T47D (cell line): ENCODE results near the gene BFAR.
"Not testable (repeated sequence)": the region's sequence is repeated elsewhere in the genome, so short reads cannot be mapped to it uniquely, and the experiment has no call there.

Experiments
- DNase-seq, 2 experiments: peaks; one replicate each; pipeline versions ENCODE4 v3.0.0 to v3.0.0-alpha.2; 2011 to 2012; ENCODE audit warnings: low read depth in 1 of 2, low spot score in 1 of 2
- JUND ChIP-seq: IDR thresholded peaks from 2 replicates; pipeline ENCODE4 v1.6.1; 2012; ENCODE audit warnings: low read depth
- in situ Hi-C: cut with HindIII; loops from 2 replicates; pipeline ENCODE4 v1.10.0; 2016; ENCODE audit warnings: low sequenced_read_pairs, low pct_unique_long_range_greater_than_20kb

Gene BFAR

DNA sequence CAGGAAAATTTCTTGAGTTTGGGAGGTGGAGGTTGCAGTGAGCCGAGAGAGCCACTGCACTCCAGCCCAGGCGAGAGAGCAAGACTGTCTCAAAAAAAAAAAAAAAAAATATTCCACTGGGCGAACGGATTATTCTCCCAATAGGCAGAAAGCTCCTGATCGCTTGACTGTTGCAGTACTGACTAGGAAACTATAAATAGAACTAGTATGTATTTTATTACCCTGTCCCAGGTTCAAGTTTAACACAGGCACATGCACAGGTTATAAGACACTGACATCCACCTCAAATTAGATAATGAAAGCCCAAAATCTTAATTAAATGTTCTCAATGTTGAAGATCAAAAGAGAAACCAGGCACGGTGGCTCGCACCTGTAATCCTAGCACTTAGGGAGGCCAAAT is 14.2 kb upstream of the BFAR start:
- DNase-seq: no peak
- in situ Hi-C loops: no loop called here
- TF ChIP-seq JUND: no peak

GRCh38 chr16:14627078-14627477 is 5.7 kb upstream of the BFAR start:
- TF ChIP-seq JUND: no peak
- in situ Hi-C loops: no loop called here
- no peak for DNase-seq

DNA sequence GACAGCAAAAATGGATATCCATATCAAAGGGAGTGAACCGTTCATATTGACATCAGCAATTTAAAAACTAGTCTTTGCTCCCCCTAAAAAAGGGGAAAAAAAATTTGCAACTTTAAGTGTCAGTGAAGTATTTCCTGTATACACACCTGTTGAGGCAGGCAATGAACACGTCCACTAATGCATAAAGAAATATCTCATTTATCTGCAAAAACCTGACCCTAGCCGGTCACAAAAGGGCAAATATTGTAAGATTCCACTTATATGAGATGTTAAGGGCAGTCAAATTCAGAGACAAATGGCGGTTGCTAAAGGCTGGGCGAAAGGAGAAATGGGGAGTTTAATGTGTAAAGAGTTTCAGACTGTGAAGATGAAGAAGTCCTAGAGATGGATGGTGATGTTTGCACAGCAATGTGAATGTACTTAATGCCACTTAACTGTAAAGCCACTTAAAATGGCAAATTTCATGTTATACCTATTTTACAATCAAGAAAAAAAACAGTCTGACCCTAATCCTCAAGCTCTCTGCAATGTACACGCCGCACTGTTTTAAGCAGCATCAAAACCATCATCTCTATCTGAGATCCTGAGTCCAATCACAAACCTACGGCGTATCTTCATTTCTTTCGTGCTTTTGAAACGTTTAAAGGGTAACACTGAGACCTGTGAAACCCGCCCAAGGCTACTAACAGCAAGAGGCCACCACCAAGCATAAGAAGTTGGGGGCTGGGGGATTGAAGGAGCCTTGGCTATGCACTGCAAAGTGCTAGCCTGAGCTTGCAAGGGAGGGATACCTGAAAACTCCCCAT is 3.7 kb upstream of the BFAR start:
- no peak for TF ChIP-seq JUND
- in situ Hi-C loops: no loop called here
- no peak for DNase-seq

DNA sequence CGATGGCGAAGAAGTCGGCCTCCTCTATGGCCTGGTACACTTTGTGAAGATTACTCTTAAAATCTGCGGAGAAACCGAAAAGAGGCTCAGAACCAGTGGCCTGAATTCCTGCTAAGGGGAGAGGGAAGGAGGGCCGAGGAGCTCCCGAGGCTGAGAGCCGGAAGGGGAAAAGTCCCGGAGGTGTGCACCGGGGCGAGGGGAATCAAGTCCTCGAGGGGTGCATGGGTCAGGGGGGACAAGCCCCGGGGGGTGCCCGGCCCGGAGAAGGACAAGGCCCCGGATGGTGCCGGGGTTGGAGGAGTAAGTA is 3.2 kb upstream of the BFAR start:
- DNase-seq: no peak
- in situ Hi-C loops: no loop called here
- no peak for TF ChIP-seq JUND

GRCh38 chr16:14629919-14630619 is 2.7 kb upstream of the BFAR start, which contains the start of gene PARN:
TSS of gene PARN (minus strand) at chr16:14630260. CDS start at chr16:14630125, 135 bp downstream.
- in situ Hi-C loops: no loop called here
- peak; percentile 92 to 97 for DNase-seq
- no peak for TF ChIP-seq JUND

GRCh38 chr16:14630620-14631330 is 2.0 kb upstream of the BFAR start:
- in situ Hi-C loops: not testable (repeated sequence)

GRCh38 chr16:14634389-14634725 is 1.6 kb downstream of the BFAR start:
- no peak for TF ChIP-seq JUND
- DNase-seq: no peak
- in situ Hi-C loops: no loop called here

More at GRCh38 chr16:14630620-14631330, 2.0 kb upstream of the BFAR start:
- not testable (repeated sequence) for DNase-seq

DNA sequence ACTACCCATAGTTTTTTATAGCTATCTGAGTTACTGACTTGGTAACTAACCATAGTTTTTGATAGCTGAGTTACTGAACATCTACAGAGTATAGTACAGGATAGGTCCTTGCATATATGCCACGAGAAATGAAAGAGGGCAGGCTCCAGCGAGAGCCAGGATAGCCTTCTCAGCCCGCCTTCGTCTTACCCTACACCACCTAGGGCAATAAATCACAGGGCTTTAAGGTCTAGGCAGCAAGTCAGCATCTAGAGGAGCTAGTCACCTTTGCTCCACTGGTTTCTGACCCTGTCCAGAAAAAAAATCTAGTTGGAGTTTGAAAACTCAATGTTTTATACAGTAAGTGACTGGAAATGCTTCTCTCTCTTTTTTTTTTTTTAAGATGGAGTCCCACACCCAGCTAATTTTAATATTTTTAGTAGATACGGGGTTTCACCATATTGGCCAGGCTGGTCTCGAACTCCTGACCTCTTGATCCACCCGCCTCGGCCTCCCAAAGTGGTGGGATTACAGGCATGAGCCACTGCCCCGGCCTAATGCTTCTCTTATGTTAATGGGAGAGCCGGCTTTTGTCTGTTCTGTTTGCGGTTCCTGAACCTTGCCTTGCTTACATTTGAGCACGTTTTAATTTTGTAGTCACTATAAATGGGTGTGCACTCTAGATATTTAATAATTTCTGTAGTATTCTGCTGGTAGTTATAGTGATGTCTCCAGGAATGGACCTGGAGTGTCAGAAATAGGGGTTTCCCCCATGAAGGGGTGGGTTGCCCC is 2.8 kb downstream of the BFAR start:
- no peak for TF ChIP-seq JUND
- in situ Hi-C loops: no loop called here
- no peak for DNase-seq

DNA sequence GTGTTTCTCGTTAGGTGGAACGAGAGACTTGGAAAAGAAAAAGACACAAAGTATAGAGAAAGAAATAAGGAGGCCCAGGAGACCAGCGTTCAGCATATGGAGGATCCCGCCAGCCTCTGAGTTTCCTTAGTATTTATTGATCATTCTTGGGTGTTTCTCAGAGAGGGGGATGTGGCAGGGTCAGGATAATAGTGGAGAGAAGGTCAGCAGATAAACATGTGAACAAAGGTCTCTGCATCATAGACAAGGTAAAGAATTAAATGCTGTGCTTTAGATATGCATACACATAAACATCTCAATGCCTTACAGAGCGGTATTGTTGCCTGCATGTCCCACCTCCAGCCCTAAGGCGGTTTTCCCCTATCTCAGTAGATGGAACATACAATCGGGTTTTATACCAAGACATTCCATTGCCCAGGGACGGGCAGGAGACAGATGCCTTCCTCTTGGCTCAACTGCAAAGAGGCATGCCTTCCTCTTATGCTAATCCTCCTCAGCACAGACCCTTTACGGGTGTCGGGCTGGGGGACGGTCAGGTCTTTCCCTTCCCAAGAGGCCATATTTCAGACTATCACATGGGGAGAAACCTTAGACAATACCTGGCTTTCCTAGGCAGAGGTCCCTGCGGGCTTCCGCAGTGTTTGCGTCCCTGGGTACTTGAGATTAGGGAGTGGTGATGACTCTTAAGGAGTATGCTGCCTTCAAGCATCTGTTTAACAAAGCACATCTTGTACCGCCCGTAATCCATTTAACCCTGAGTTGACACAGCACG is 3.6 kb downstream of the BFAR start:
- DNase-seq, in situ Hi-C loops: not testable (repeated sequence)

DNA sequence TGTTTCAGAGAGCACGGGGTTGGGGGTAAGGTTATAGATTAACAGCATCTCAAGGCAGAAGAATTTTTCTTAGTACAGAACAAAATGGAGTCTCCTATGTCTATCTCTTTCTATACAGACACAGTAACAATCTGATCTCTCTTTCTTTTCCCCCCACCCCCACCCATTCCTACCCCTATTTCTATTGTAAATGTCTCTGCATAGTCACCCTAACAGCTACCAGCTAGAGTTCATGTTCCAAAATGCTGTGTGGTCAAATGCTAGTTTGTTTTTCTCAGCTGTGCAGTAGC is 4.1 kb downstream of the BFAR start:
- DNase-seq, in situ Hi-C loops: not testable (repeated sequence)

GRCh38 chr16:14640538-14640937 is 7.8 kb downstream of the BFAR start:
- in situ Hi-C loops: no loop called here
- no peak for DNase-seq

GRCh38 chr16:14641206-14641605 is 8.5 kb downstream of the BFAR start:
- in situ Hi-C loops: no loop called here
- no peak for TF ChIP-seq JUND
- DNase-seq: no peak

More at GRCh38 chr16:14640538-14640937, 7.8 kb downstream of the BFAR start:
- no peak for TF ChIP-seq JUND
